AG04449 (cell line): Measurements from ENCODE around the gene SPAG17.

Experiments used
- CTCF ChIA-PET: fragments of 350-600 bp; formaldehyde crosslinking; extraction: SDS; loops from one replicate; lab custom pipeline; 2021; ENCODE audit warnings: antibody characterized with exemption; lab: Yijun Ruan, JAX
- POLR2A ChIA-PET: fragments of 400-600, 350-600 bp; formaldehyde crosslinking; extraction: SDS; loops from one replicate; lab custom pipeline; 2020; ENCODE audit warnings: antibody characterized with exemption, inconsistent platforms; lab: Yijun Ruan, JAX
- DNase-seq: peaks from one replicate; pipeline ENCODE4 v3.0.0-alpha.2; 2010; ENCODE audit warnings: low read depth, low spot score
- H3K4me3 ChIP-seq: 2 replicates; pipeline ENCODE4 v1.5.1; 2011; ENCODE audit warnings: low read depth, mild to moderate bottlenecking, control low read depth, low read length
- CTCF ChIP-seq: IDR thresholded peaks from one replicate; pipeline ENCODE4 v1.5.1; 2011; ENCODE audit warnings: mild to moderate bottlenecking, moderate library complexity, low read length, control low read depth, inconsistent platforms; ENCODE audit not compliant: insufficient read depth; ENCODE audit errors: missing control alignments

SPAG17 gene

DNA sequence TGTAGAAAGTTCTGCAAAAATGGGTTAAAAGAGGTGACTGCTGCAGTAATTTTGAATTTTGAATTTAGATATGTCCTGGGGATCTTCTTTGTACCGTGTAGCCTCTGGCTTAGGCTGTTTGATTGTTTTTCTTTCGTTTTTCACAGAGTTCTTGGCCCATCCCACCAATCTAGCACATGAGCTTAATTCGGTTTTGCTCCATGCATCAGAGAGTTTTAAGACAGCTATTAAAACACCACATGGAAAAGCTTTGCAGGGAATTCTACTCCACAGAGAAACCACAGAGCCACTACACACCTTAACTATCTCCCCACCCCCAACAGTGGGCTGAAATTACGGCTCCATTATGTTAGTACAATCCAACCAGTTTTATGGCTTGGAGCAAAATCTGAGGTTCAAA lies 25.5 kb downstream of the SPAG17 start:
- ChIA-PET POLR2A (no interaction called here), CTCF (interaction anchor here (1.0 to 1.7 kb wide), 4 partner anchors 8 to 83 kb away, joined by 3 to 4 read pairs (median 3); no protein-coding TSS in a partner anchor)
- no peak for TF ChIP-seq CTCF
- no peak overlapping the region; the same call in 1 of the 2 replicates for H3K4me3 ChIP-seq
- no peak for DNase-seq

DNA sequence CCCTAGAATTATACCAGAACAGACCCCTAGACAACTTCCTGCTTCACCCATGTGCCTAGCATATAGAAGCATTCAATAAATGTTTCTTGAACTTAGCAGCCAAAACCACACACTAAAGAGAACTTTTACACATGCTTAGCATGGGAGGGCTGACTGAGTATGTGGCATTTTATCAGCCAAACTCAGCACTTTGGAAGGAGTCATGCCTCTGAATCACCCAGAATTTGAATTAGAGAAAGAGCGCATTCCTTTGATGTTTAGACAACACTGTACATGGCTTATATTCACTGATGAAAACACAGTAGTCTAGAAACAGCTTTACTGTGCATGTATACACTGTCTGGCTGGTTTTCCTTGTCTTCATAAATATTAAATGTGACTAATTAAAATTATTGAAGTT lies 26.1 kb downstream of the SPAG17 start:
- CTCF ChIA-PET, result interaction anchor here (1.1 kb wide), 1 partner anchor 70 kb away, joined by 3 read pairs; no protein-coding TSS in a partner anchor
- DNase-seq, result peak; percentile 78
- H3K4me3 ChIP-seq, result no peak overlapping the region
- POLR2A ChIA-PET, result no interaction called here
- TF ChIP-seq CTCF, result no peak

GRCh38 chr1:118157506-118157905 lies 27.5 kb downstream of the SPAG17 start:
- no peak for DNase-seq
- ChIA-PET CTCF (no interaction called here), POLR2A (no interaction called here)
- no peak overlapping the region for H3K4me3 ChIP-seq
- no peak for TF ChIP-seq CTCF

DNA sequence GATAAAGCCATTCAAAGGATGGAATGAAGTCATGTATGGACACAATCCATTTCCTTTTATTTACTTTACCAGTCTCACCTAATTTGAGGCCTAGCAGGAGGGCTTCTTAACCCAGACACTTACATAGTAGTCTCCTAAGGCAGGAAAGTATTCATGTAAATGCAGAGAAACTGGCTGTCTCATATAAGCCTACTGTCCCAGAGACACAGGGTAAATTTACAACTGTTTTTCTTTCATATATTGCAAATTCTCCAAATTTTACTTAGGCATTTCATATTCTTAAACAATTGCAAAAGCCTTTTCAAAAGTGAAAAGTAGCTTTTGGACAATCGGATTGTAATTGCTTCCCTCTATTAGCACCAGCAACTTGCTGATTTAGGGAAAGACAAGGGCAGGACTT lies 29.9 kb downstream of the SPAG17 start:
- no peak overlapping the region for H3K4me3 ChIP-seq
- ChIA-PET CTCF (interaction anchor here (0.5 to 1.9 kb wide), 6 partner anchors 10 to 1212 kb away, joined by 3 to 9 read pairs (median 4); no protein-coding TSS in a partner anchor), POLR2A (no interaction called here)
- no peak for TF ChIP-seq CTCF
- no peak for DNase-seq

DNA sequence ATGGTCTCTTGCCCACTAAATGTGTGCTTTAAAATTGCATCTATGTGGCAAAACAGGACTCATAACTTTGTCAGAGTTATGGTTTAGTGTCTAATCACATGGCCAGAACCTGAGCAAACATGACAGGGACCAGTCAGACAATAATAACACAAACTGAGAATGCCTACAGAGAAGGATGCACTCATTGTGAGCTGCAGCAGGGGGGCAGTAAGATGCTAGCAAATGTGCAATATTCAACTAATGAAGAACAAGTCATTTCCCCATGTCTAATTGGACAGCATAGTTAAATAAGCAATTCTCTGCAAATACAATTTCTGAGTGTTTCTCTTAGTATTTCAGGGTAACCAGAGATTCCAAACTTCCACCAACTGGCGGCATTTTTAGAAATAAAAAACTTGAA lies 30.8 kb downstream of the SPAG17 start:
- DNase-seq, result no peak
- H3K4me3 ChIP-seq, result no peak overlapping the region
- TF ChIP-seq CTCF, result peak; percentile 34
- ChIA-PET CTCF (interaction anchor here (0.7 to 1.9 kb wide), 9 partner anchors 11 to 1215 kb away, joined by 3 to 9 read pairs (median 3); no protein-coding TSS in a partner anchor), POLR2A (no interaction called here)

GRCh38 chr1:118151312-118151937 lies 33.6 kb downstream of the SPAG17 start:
- POLR2A ChIA-PET, result interaction anchor here (0.9 kb wide), 1 partner anchor 835 kb away, joined by 3 read pairs; no protein-coding TSS in a partner anchor
- CTCF ChIA-PET, result interaction anchor here (0.6 to 1.9 kb wide), 18 partner anchors 9 to 1219 kb away, joined by 3 to 12 read pairs (median 4); no protein-coding TSS in a partner anchor
- H3K4me3 ChIP-seq, result no peak overlapping the region
- DNase-seq, result no peak
- peak; percentile 56 for TF ChIP-seq CTCF
